ENCODE results near the gene DCBLD1.
A peak's percentile ranks its signal among the peaks of the same experiment; 100 is the strongest.

The DCBLD1 gene

GRCh38 chr6:117498159-117498558 is 15.7 kb downstream of the DCBLD1 start:
- Histone ChIP-seq H3K9ac (ENCODE audit: low read depth, low read length, poor library complexity, severe bottlenecking) (no peak overlapping the region), H3K9me3 (ENCODE audit: insufficient read depth, low read depth, low read length) (no peaks in the 10 kb centered on the region), H3K4me1 (ENCODE audit: insufficient read depth, low read length, poor library complexity, severe bottlenecking) (peaks cover 7% of the 10 kb centered on the region), H3K4me2 (ENCODE audit: low read depth, low read length, poor library complexity, severe bottlenecking) (peak overlapping the region; percentile 12), H3K36me3 (ENCODE audit: insufficient read depth, low read length) (no peaks in the 10 kb centered on the region), H3K27me3 (ENCODE audit: insufficient read depth, low read length, poor library complexity, severe bottlenecking) (no peaks in the 10 kb centered on the region), H3K9me2 (replicated peaks; ENCODE audit: low read depth, low read length) (no peaks in the 10 kb centered on the region), H3K4me3 (ENCODE audit: low read length, poor library complexity, severe bottlenecking) (no peak overlapping the region), H2AFZ (ENCODE audit: low read length) (no peak overlapping the region), H3K79me2 (ENCODE audit: insufficient read depth, low read length) (no peaks in the 10 kb centered on the region), H4K20me1 (ENCODE audit: insufficient read depth, low read length, poor library complexity, severe bottlenecking) (no peaks in the 10 kb centered on the region), H3F3A (ENCODE audit: low read depth) (no peaks in the 10 kb centered on the region)
- TF ChIP-seq EZH2phosphoT487 (IDR thresholded peaks at IDR 0.05; ENCODE audit: borderline replicate concordance) (no peak), CTCF (conservative IDR thresholded peaks at IDR 0.05; ENCODE audit: low read length) (no peak)

DNA sequence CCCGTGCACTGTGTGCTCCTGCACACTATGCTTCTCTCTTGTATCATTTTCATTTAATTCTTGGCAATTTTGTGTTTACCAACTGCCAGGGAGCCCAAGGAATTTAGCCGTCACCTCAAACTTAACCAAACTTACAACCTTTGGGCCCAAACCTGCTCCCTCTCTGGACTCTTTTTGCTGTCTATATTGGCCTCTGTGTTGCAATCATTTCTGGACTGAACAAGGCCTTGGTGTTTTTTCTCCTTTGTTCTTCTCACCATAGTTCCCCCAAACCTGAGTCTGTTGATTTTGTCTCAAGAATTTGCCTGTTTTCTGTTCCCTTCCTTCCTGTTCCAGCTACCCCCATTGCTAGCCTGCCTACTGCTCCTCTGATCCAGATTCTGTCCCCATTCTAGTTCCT is 19.2 kb downstream of the DCBLD1 start:
- H3K27me3 ChIP-seq (ENCODE audit: insufficient read depth, low read length, poor library complexity, severe bottlenecking), result no peaks in the 10 kb centered on the region
- no peak overlapping the region for H3K4me3 ChIP-seq (ENCODE audit: low read length, poor library complexity, severe bottlenecking)
- H2AFZ ChIP-seq (ENCODE audit: low read length), result no peak overlapping the region
- H3K4me2 ChIP-seq (ENCODE audit: low read depth, low read length, poor library complexity, severe bottlenecking), result no peak overlapping the region
- no peaks in the 10 kb centered on the region for H3K36me3 ChIP-seq (ENCODE audit: insufficient read depth, low read length)
- TF ChIP-seq CTCF (conservative IDR thresholded peaks at IDR 0.05; ENCODE audit: low read length) (no peak), EZH2phosphoT487 (IDR thresholded peaks at IDR 0.05; ENCODE audit: borderline replicate concordance) (no peak)
- H3F3A ChIP-seq (ENCODE audit: low read depth), result no peaks in the 10 kb centered on the region
- no peaks in the 10 kb centered on the region for H3K9me3 ChIP-seq (ENCODE audit: insufficient read depth, low read depth, low read length)
- no peaks in the 10 kb centered on the region for H3K79me2 ChIP-seq (ENCODE audit: insufficient read depth, low read length)
- H3K4me1 ChIP-seq (ENCODE audit: insufficient read depth, low read length, poor library complexity, severe bottlenecking), result peaks cover 7% of the 10 kb centered on the region
- H4K20me1 ChIP-seq (ENCODE audit: insufficient read depth, low read length, poor library complexity, severe bottlenecking), result no peaks in the 10 kb centered on the region
- no peak overlapping the region for H3K9ac ChIP-seq (ENCODE audit: low read depth, low read length, poor library complexity, severe bottlenecking)
- no peaks in the 10 kb centered on the region for H3K9me2 ChIP-seq (replicated peaks; ENCODE audit: low read depth, low read length)

DNA sequence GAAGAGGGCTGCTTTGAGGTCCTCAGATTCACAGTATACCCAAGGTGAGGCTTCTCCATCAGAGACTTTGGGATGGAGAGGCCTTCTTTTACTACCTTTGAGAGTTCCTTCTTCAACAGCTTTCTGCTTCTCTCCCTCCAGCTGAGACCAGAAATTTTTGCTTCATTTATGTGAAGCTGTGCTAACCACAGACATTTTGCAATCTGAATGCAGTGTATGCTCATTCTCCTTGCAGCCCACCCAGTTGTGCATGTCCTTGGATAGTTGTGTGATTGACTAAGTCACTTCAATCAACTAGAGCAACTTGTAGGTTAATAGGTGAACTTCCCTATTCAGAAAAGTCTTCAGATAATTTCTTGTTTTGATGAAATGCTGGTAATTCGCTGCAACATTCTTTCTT is 20.1 kb downstream of the DCBLD1 start:
- Histone ChIP-seq H3K9me3 (ENCODE audit: insufficient read depth, low read depth, low read length) (no peaks in the 10 kb centered on the region), H3K79me2 (ENCODE audit: insufficient read depth, low read length) (no peaks in the 10 kb centered on the region), H3K9ac (ENCODE audit: low read depth, low read length, poor library complexity, severe bottlenecking) (no peak overlapping the region), H3K9me2 (replicated peaks; ENCODE audit: low read depth, low read length) (no peaks in the 10 kb centered on the region), H3K36me3 (ENCODE audit: insufficient read depth, low read length) (no peaks in the 10 kb centered on the region), H4K20me1 (ENCODE audit: insufficient read depth, low read length, poor library complexity, severe bottlenecking) (no peaks in the 10 kb centered on the region), H3K27me3 (ENCODE audit: insufficient read depth, low read length, poor library complexity, severe bottlenecking) (no peaks in the 10 kb centered on the region), H3K4me3 (ENCODE audit: low read length, poor library complexity, severe bottlenecking) (no peak overlapping the region), H3K4me1 (ENCODE audit: insufficient read depth, low read length, poor library complexity, severe bottlenecking) (peaks cover 7% of the 10 kb centered on the region), H2AFZ (ENCODE audit: low read length) (no peak overlapping the region), H3K4me2 (ENCODE audit: low read depth, low read length, poor library complexity, severe bottlenecking) (no peak overlapping the region), H3F3A (ENCODE audit: low read depth) (no peaks in the 10 kb centered on the region)
- TF ChIP-seq CTCF (conservative IDR thresholded peaks at IDR 0.05; ENCODE audit: low read length) (no peak), EZH2phosphoT487 (IDR thresholded peaks at IDR 0.05; ENCODE audit: borderline replicate concordance) (no peak)

Data from Loucy (cell line).